WTC11 (cell line): ENCODE measurements around the gene RTP5. TPM values are rescaled to one million over a fixed set of nuclear protein-coding genes. Genes with fewer than 3 reads are reported as not detected.

Experiments used
- ATAC-seq: fragments of 200-7000 bp; cut with Tn5 transposase; 2 replicates; pipeline ENCODE4 v1.10.0; 2021; ENCODE audit warnings: mild to moderate bottlenecking, moderate library complexity
- CTCF ChIA-PET: fragments of 300-600 bp; sonication (Branson Sonifier 250); formaldehyde crosslinking; loops from one replicate; lab custom pipeline; 2021; ENCODE audit warnings: antibody characterized with exemption; lab: Charles Lee
- POLR2A ChIA-PET: fragments of 350-600 bp; sonication (Branson Sonifier 250); formaldehyde crosslinking; loops from one replicate; lab custom pipeline; 2021; ENCODE audit warnings: antibody characterized with exemption; lab: Charles Lee
- DNase-seq: peaks from one replicate; pipeline ENCODE4 v3.0.0; 2021; ENCODE audit warnings: low spot score
- H3K27ac Mint-ChIP-seq: 2 replicates; pipeline ENCODE4 v1.8.0; 2021; ENCODE audit warnings: mixed read lengths
- H3K27me3 Mint-ChIP-seq: 2 replicates; pipeline ENCODE4 v1.8.0; 2021; ENCODE audit warnings: low read depth, mild to moderate bottlenecking, moderate library complexity, mixed read lengths
- H3K36me3 Mint-ChIP-seq: 2 replicates; pipeline ENCODE4 v1.8.0; 2021; ENCODE audit warnings: mixed read lengths
- H3K4me1 Mint-ChIP-seq: 2 replicates; pipeline ENCODE4 v1.8.0; 2022; ENCODE audit warnings: mixed read lengths
- H3K4me3 Mint-ChIP-seq: 2 replicates; pipeline ENCODE4 v1.8.0; 2021; ENCODE audit warnings: mild to moderate bottlenecking, moderate library complexity, mixed read lengths
- H3K9me3 Mint-ChIP-seq: 2 replicates; pipeline ENCODE4 v1.8.0; 2021; ENCODE audit warnings: mixed read lengths
- ATF6 ChIP-seq: sonication (generic); formaldehyde crosslinking; IDR thresholded peaks from 2 replicates; pipeline ENCODE4 v1.8.1; 2023; ENCODE audit warnings: mild to moderate bottlenecking, missing genetic modification reagents
- EMX1 ChIP-seq: fragments of 250-450 bp; sonication (Bioruptor Pico); IDR thresholded peaks from 2 replicates; pipeline ENCODE4 v1.8.0; 2021; ENCODE audit warnings: mild to moderate bottlenecking
- KAT7 ChIP-seq: sonication (generic); formaldehyde crosslinking; IDR thresholded peaks from 2 replicates; pipeline ENCODE4 v1.8.1; 2023; ENCODE audit warnings: missing genetic modification reagents, mild to moderate bottlenecking, borderline replicate concordance
- MXD4 ChIP-seq: fragments of 250-450 bp; sonication (Bioruptor Pico); IDR thresholded peaks from 2 replicates; pipeline ENCODE4 v1.8.0; 2021; ENCODE audit warnings: mild to moderate bottlenecking, moderate library complexity, borderline replicate concordance
- NFATC4 ChIP-seq: fragments of 250-450 bp; sonication (Bioruptor Pico); IDR thresholded peaks from 2 replicates; pipeline ENCODE4 v1.9.0; 2021; ENCODE audit warnings: mild to moderate bottlenecking
- NFE2L1 ChIP-seq: sonication (generic); formaldehyde crosslinking; IDR thresholded peaks from 2 replicates; pipeline ENCODE4 v1.8.1; 2023; ENCODE audit warnings: missing genetic modification reagents
- NR2C2 ChIP-seq: sonication (generic); formaldehyde crosslinking; IDR thresholded peaks from 2 replicates; pipeline ENCODE4 v1.8.0; 2022; ENCODE audit warnings: mild to moderate bottlenecking, missing genetic modification reagents
- PRDM15 ChIP-seq: sonication (generic); formaldehyde crosslinking; IDR thresholded peaks from 2 replicates; pipeline ENCODE4 v1.8.0; 2022; ENCODE audit warnings: missing genetic modification reagents
- PRRX2 ChIP-seq: fragments of 250-450 bp; sonication (Bioruptor Pico); IDR thresholded peaks from 2 replicates; pipeline ENCODE4 v1.8.0; 2021; ENCODE audit warnings: mild to moderate bottlenecking
- RORB ChIP-seq: fragments of 250-450 bp; sonication (Bioruptor Pico); IDR thresholded peaks from 2 replicates; pipeline ENCODE4 v1.9.0; 2021; ENCODE audit warnings: mild to moderate bottlenecking
- SMAD3 ChIP-seq: sonication (generic); formaldehyde crosslinking; IDR thresholded peaks from 2 replicates; pipeline ENCODE4 v1.8.0; 2022; ENCODE audit warnings: missing genetic modification reagents, mild to moderate bottlenecking, borderline replicate concordance
- SMAD4 ChIP-seq: sonication (generic); formaldehyde crosslinking; IDR thresholded peaks from 2 replicates; pipeline ENCODE4 v1.8.0; 2022; ENCODE audit warnings: mild to moderate bottlenecking, missing genetic modification reagents
- SOX15 ChIP-seq: fragments of 250-450 bp; sonication (Bioruptor Pico); IDR thresholded peaks from 2 replicates; pipeline ENCODE4 v1.9.0; 2021; ENCODE audit warnings: mild to moderate bottlenecking
- TCF7 ChIP-seq: sonication (generic); formaldehyde crosslinking; IDR thresholded peaks from 2 replicates; pipeline ENCODE4 v1.8.0; 2022; ENCODE audit warnings: mild to moderate bottlenecking, low read depth, missing genetic modification reagents, moderate library complexity
- TEAD4 ChIP-seq: sonication (generic); formaldehyde crosslinking; IDR thresholded peaks from 2 replicates; pipeline ENCODE4 v1.8.0; 2022; ENCODE audit warnings: mild to moderate bottlenecking, missing genetic modification reagents
- ZNF423 ChIP-seq: fragments of 250-450 bp; sonication (Bioruptor Pico); IDR thresholded peaks from 2 replicates; pipeline ENCODE4 v2.1.2; 2022; ENCODE audit warnings: mild to moderate bottlenecking, moderate library complexity
- ZNF671 ChIP-seq: fragments of 250-450 bp; sonication (Bioruptor Pico); IDR thresholded peaks from 2 replicates; pipeline ENCODE4 v1.8.0; 2021; ENCODE audit warnings: mild to moderate bottlenecking
- total RNA-seq: library from RNA; stranded (reverse); gene quantifications from 3 replicates; pipeline ENCODE4 v1.2.3, GENCODE V29; 2021
- TF ChIP-seq, protein P1 (sequence below): sonication (generic); formaldehyde crosslinking; conservative IDR thresholded peaks from 2 replicates; pipeline ENCODE4 v1.8.1; 2023; ENCODE audit warnings: mild to moderate bottlenecking, low read depth, missing genetic modification reagents, moderate library complexity
- TF ChIP-seq, protein P2 (sequence below): fragments of 200-600 bp; IDR thresholded peaks from 2 replicates; pipeline ENCODE4 v1.8.0; 2022; ENCODE audit warnings: antibody characterized with exemption
- TF ChIP-seq, protein P3 (sequence below): fragments of 250-450 bp; sonication (Bioruptor Pico); IDR thresholded peaks from 2 replicates; pipeline ENCODE4 v1.9.0; 2021; ENCODE audit warnings: mild to moderate bottlenecking
- TF ChIP-seq, protein P4 (sequence below): sonication (generic); formaldehyde crosslinking; IDR thresholded peaks from 2 replicates; pipeline ENCODE4 v1.8.1; 2023; ENCODE audit warnings: mild to moderate bottlenecking, moderate library complexity, missing genetic modification reagents
- TF ChIP-seq, protein P5 (sequence below): sonication (generic); formaldehyde crosslinking; IDR thresholded peaks from 2 replicates; pipeline ENCODE4 v1.8.1; 2022; ENCODE audit warnings: mild to moderate bottlenecking, moderate library complexity, missing genetic modification reagents

The RTP5 gene
- total RNA-seq, 1 experiment from 2014 or later = not detected

GRCh38 chr2:241893265-241893664 lies 23.7 kb downstream of the RTP5 start (continued):
- TF ChIP-seq, protein P1, sequence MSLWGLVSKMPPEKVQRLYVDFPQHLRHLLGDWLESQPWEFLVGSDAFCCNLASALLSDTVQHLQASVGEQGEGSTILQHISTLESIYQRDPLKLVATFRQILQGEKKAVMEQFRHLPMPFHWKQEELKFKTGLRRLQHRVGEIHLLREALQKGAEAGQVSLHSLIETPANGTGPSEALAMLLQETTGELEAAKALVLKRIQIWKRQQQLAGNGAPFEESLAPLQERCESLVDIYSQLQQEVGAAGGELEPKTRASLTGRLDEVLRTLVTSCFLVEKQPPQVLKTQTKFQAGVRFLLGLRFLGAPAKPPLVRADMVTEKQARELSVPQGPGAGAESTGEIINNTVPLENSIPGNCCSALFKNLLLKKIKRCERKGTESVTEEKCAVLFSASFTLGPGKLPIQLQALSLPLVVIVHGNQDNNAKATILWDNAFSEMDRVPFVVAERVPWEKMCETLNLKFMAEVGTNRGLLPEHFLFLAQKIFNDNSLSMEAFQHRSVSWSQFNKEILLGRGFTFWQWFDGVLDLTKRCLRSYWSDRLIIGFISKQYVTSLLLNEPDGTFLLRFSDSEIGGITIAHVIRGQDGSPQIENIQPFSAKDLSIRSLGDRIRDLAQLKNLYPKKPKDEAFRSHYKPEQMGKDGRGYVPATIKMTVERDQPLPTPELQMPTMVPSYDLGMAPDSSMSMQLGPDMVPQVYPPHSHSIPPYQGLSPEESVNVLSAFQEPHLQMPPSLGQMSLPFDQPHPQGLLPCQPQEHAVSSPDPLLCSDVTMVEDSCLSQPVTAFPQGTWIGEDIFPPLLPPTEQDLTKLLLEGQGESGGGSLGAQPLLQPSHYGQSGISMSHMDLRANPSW (CRISPR knock-in tag) = no peak
- TF ChIP-seq SOX15 = no peak
- TF ChIP-seq PRDM15 = no peak

GRCh38 chr2:241894056-241894641 lies 24.6 kb downstream of the RTP5 start:
- H3K27me3 Mint-ChIP-seq = no peaks in the 10 kb centered on the region
- peaks cover 13% of the 10 kb centered on the region for H3K36me3 Mint-ChIP-seq
- peaks cover 21% of the 10 kb centered on the region for H3K4me1 Mint-ChIP-seq
- peaks cover 6% of the 10 kb centered on the region for H3K9me3 Mint-ChIP-seq
- H3K27ac Mint-ChIP-seq = peak overlapping the region; percentile 70
- TF ChIP-seq, protein P2, sequence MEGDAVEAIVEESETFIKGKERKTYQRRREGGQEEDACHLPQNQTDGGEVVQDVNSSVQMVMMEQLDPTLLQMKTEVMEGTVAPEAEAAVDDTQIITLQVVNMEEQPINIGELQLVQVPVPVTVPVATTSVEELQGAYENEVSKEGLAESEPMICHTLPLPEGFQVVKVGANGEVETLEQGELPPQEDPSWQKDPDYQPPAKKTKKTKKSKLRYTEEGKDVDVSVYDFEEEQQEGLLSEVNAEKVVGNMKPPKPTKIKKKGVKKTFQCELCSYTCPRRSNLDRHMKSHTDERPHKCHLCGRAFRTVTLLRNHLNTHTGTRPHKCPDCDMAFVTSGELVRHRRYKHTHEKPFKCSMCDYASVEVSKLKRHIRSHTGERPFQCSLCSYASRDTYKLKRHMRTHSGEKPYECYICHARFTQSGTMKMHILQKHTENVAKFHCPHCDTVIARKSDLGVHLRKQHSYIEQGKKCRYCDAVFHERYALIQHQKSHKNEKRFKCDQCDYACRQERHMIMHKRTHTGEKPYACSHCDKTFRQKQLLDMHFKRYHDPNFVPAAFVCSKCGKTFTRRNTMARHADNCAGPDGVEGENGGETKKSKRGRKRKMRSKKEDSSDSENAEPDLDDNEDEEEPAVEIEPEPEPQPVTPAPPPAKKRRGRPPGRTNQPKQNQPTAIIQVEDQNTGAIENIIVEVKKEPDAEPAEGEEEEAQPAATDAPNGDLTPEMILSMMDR = no peak
- TF ChIP-seq EMX1 = no peak
- TF ChIP-seq, protein P3, sequence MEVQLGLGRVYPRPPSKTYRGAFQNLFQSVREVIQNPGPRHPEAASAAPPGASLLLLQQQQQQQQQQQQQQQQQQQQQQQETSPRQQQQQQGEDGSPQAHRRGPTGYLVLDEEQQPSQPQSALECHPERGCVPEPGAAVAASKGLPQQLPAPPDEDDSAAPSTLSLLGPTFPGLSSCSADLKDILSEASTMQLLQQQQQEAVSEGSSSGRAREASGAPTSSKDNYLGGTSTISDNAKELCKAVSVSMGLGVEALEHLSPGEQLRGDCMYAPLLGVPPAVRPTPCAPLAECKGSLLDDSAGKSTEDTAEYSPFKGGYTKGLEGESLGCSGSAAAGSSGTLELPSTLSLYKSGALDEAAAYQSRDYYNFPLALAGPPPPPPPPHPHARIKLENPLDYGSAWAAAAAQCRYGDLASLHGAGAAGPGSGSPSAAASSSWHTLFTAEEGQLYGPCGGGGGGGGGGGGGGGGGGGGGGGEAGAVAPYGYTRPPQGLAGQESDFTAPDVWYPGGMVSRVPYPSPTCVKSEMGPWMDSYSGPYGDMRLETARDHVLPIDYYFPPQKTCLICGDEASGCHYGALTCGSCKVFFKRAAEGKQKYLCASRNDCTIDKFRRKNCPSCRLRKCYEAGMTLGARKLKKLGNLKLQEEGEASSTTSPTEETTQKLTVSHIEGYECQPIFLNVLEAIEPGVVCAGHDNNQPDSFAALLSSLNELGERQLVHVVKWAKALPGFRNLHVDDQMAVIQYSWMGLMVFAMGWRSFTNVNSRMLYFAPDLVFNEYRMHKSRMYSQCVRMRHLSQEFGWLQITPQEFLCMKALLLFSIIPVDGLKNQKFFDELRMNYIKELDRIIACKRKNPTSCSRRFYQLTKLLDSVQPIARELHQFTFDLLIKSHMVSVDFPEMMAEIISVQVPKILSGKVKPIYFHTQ = no peak
- TF ChIP-seq, protein P4, sequence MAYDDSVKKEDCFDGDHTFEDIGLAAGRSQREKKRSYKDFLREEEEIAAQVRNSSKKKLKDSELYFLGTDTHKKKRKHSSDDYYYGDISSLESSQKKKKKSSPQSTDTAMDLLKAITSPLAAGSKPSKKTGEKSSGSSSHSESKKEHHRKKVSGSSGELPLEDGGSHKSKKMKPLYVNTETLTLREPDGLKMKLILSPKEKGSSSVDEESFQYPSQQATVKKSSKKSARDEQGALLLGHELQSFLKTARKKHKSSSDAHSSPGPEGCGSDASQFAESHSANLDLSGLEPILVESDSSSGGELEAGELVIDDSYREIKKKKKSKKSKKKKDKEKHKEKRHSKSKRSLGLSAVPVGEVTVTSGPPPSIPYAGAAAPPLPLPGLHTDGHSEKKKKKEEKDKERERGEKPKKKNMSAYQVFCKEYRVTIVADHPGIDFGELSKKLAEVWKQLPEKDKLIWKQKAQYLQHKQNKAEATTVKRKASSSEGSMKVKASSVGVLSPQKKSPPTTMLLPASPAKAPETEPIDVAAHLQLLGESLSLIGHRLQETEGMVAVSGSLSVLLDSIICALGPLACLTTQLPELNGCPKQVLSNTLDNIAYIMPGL = no peak
- TF ChIP-seq NFATC4 (CRISPR knock-in tag) = no peak
- TF ChIP-seq ZNF423 = no peak
- TF ChIP-seq ZNF671 (CRISPR knock-in tag) = no peak
- TF ChIP-seq RORB (CRISPR knock-in tag) = no peak
- no peak for TF ChIP-seq ATF6
- TF ChIP-seq SMAD3 (CRISPR knock-in tag) = no peak
- TF ChIP-seq TCF7 (CRISPR knock-in tag) = no peak
- TF ChIP-seq SMAD4 (CRISPR knock-in tag) = no peak
- TF ChIP-seq TEAD4 = no peak
- TF ChIP-seq, protein P5, sequence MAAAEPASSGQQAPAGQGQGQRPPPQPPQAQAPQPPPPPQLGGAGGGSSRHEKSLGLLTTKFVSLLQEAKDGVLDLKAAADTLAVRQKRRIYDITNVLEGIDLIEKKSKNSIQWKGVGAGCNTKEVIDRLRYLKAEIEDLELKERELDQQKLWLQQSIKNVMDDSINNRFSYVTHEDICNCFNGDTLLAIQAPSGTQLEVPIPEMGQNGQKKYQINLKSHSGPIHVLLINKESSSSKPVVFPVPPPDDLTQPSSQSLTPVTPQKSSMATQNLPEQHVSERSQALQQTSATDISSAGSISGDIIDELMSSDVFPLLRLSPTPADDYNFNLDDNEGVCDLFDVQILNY = no peak
- TF ChIP-seq PRRX2 (CRISPR knock-in tag) = no peak
- TF ChIP-seq KAT7 (CRISPR knock-in tag) = no peak
- no peak for TF ChIP-seq MXD4 (CRISPR knock-in tag)
- TF ChIP-seq NR2C2 (CRISPR knock-in tag) = no peak
- TF ChIP-seq NFE2L1 (CRISPR knock-in tag) = no peak
- POLR2A ChIA-PET = no interaction called here
- ATAC-seq (no peak), DNase-seq (no peak)
- H3K4me3 Mint-ChIP-seq = no peak overlapping the region
- CTCF ChIA-PET = no interaction called here
